GM23338 (cell line): ENCODE data around the gene AKAP13. TPM values are rescaled to one million over a fixed set of nuclear protein-coding genes. Genes with fewer than 3 reads are reported as not detected.

Experiments used
- ATAC-seq: fragments of 200-7000 bp; cut with Tn5 transposase; 3 replicates; pipeline ENCODE4 v1.9.1; 2020
- DNase-seq: peaks from one replicate; pipeline ENCODE4 v3.0.0-alpha.2; 2015; ENCODE audit warnings: low spot score
- H2AFZ ChIP-seq: fragments of 200-600 bp; sonication (generic); 2 replicates; pipeline ENCODE4 v1.8.0; 2016; ENCODE audit warnings: antibody characterized with exemption, mild to moderate bottlenecking, moderate library complexity
- H3F3A ChIP-seq: fragments of 200-600 bp; sonication (generic); replicated peaks from 2 replicates; pipeline ENCODE4 v1.8.0; 2017; ENCODE audit warnings: antibody characterized with exemption, mixed run types, low read depth
- H3K27ac ChIP-seq: fragments of 200-600 bp; sonication (generic); 2 replicates; pipeline ENCODE4 v1.6.1; 2016; ENCODE audit warnings: low read depth
- H3K27me3 ChIP-seq: fragments of 200-600 bp; sonication (generic); 2 replicates; pipeline ENCODE4 v1.8.0; 2016; ENCODE audit warnings: mild to moderate bottlenecking, mixed run types, moderate library complexity; ENCODE audit not compliant: insufficient read depth
- H3K36me3 ChIP-seq: fragments of 200-600 bp; sonication (generic); 2 replicates; pipeline ENCODE4 v1.8.0; 2016; ENCODE audit warnings: mild to moderate bottlenecking; ENCODE audit not compliant: insufficient read depth
- H3K4me1 ChIP-seq: fragments of 200-600 bp; sonication (generic); 2 replicates; pipeline ENCODE4 v1.8.0; 2016; ENCODE audit warnings: mild to moderate bottlenecking, moderate library complexity; ENCODE audit not compliant: insufficient read depth
- H3K4me2 ChIP-seq: fragments of 200-600 bp; sonication (generic); 2 replicates; pipeline ENCODE4 v1.7.1; 2017; ENCODE audit warnings: mixed run types
- H3K4me3 ChIP-seq: fragments of 200-600 bp; sonication (generic); 2 replicates; pipeline ENCODE4 v1.6.1; 2016; ENCODE audit warnings: mixed run types
- H3K79me2 ChIP-seq: fragments of 200-600 bp; sonication (generic); replicated peaks from 2 replicates; pipeline ENCODE4 v1.8.0; 2017; ENCODE audit warnings: mild to moderate bottlenecking; ENCODE audit not compliant: insufficient read depth
- H3K9me2 ChIP-seq: fragments of 200-600 bp; sonication (generic); 2 replicates; pipeline ENCODE4 v1.8.0; 2017; ENCODE audit not compliant: insufficient read depth
- H4K20me1 ChIP-seq: fragments of 200-600 bp; sonication (generic); replicated peaks from 2 replicates; pipeline ENCODE4 v1.8.0; 2017; ENCODE audit warnings: mild to moderate bottlenecking; ENCODE audit not compliant: insufficient read depth
- H3K27ac Mint-ChIP-seq: 2 replicates; pipeline ENCODE4 v1.8.0; 2020; ENCODE audit warnings: inconsistent platforms, mild to moderate bottlenecking, moderate library complexity, mixed read lengths
- H3K27me3 Mint-ChIP-seq: 3 replicates; pipeline ENCODE4 v1.8.0; 2022; ENCODE audit warnings: low read depth, mild to moderate bottlenecking, moderate library complexity, mixed read lengths, inconsistent platforms; ENCODE audit not compliant: insufficient read depth, poor library complexity
- H3K36me3 Mint-ChIP-seq: 3 replicates; pipeline ENCODE4 v1.8.0; 2021; ENCODE audit warnings: low read depth, mild to moderate bottlenecking, inconsistent platforms, moderate library complexity, mixed read lengths
- H3K4me1 Mint-ChIP-seq: 3 replicates; pipeline ENCODE4 v1.8.0; 2020; ENCODE audit warnings: mild to moderate bottlenecking, inconsistent platforms, mixed read lengths
- H3K4me3 Mint-ChIP-seq: 3 replicates; pipeline ENCODE4 v1.8.0; 2021; ENCODE audit warnings: moderate library complexity, mild to moderate bottlenecking, inconsistent platforms, mixed read lengths
- H3K9me3 Mint-ChIP-seq: 3 replicates; pipeline ENCODE4 v1.8.0; 2020; ENCODE audit warnings: moderate library complexity, mild to moderate bottlenecking, inconsistent platforms, mixed read lengths
- CTCF ChIP-seq, 2 experiments: fragments of 200-600 bp in 1 of 2; sonication (generic) in 1 of 2; conservative IDR thresholded peaks; 2 replicates each; pipeline versions ENCODE4 v1.5.1 to v1.6.1; 2016 to 2017; ENCODE audit warnings: antibody characterized with exemption in 2 of 2, low read depth in 2 of 2, mild to moderate bottlenecking in 2 of 2, moderate library complexity in 1 of 2
- EZH2phosphoT487 ChIP-seq: fragments of 200-600 bp; sonication (generic); IDR thresholded peaks from one replicate; pipeline ENCODE4 v1.8.1; 2018; ENCODE audit warnings: antibody characterized with exemption; ENCODE audit not compliant: unreplicated experiment
- JUNB ChIP-seq: IDR thresholded peaks from one replicate; pipeline ENCODE4 v1.6.1; 2016; ENCODE audit warnings: antibody characterized with exemption; ENCODE audit not compliant: unreplicated experiment
- NANOG ChIP-seq: IDR thresholded peaks from 2 replicates; pipeline ENCODE4 v1.6.1; 2016; ENCODE audit warnings: antibody characterized with exemption, borderline replicate concordance
- REST ChIP-seq: IDR thresholded peaks from one replicate; pipeline ENCODE4 v1.6.1; 2018; ENCODE audit warnings: antibody characterized with exemption; ENCODE audit not compliant: unreplicated experiment
- STAT1 ChIP-seq: IDR thresholded peaks from one replicate; pipeline ENCODE4 v1.6.1; 2016; ENCODE audit warnings: antibody characterized with exemption; ENCODE audit not compliant: unreplicated experiment
- ZNF331 ChIP-seq: fragments of 250-450 bp; sonication (Bioruptor Pico); IDR thresholded peaks from 2 replicates; pipeline ENCODE4 v1.5.0; 2020; ENCODE audit warnings: low read depth, mild to moderate bottlenecking, moderate library complexity
- ZNF462 ChIP-seq: fragments of 250-450 bp; sonication (Bioruptor Pico); IDR thresholded peaks from 2 replicates; pipeline ENCODE4 v1.5.0; 2020; ENCODE audit warnings: mild to moderate bottlenecking, moderate library complexity
- polyA plus RNA-seq: library from polyadenylated mRNA; unstranded; fragments of >200 nt; fragmentation: Nextera tagmentation; extraction: Ambion mirVana; gene quantifications from 2 replicates; pipeline ENCODE4 v1.2.1, GENCODE V29; 2016
- total RNA-seq: library from RNA; depleted of rRNA; stranded (reverse); fragments of >200 nt; shearing (Covaris generic); gene quantifications from 2 replicates; pipeline ENCODE4 v1.2.3, GENCODE V29; 2014

The AKAP13 gene
- total and polyA plus RNA-seq, 2 experiments from 2014 or later: 46.2 to 60.7 TPM

GRCh38 chr15:85652457-85652856 is 272.1 kb downstream of the AKAP13 start:
- no peak overlapping the region for H3K4me2 ChIP-seq
- no peaks in the 10 kb centered on the region for H3K36me3 ChIP-seq
- H3K4me1 Mint-ChIP-seq: peaks cover 5% of the 10 kb centered on the region; the same call in 2 of the 3 replicates
- no peak overlapping the region for H3K27ac Mint-ChIP-seq
- H3K27me3 Mint-ChIP-seq: peaks cover 4% of the 10 kb centered on the region
- no peak overlapping the region for H2AFZ ChIP-seq
- ATAC-seq (no peak), DNase-seq (no peak)
- no peaks in the 10 kb centered on the region for H3K4me1 ChIP-seq
- H3F3A ChIP-seq: no peaks in the 10 kb centered on the region
- no peak for TF ChIP-seq ZNF462
- no peak for TF ChIP-seq NANOG
- TF ChIP-seq ZNF331: no peak
- TF ChIP-seq STAT1: no peak
- H3K79me2 ChIP-seq: no peaks in the 10 kb centered on the region; the same call in 1 of the 2 replicates
- no peak overlapping the region for H3K4me3 ChIP-seq
- H3K9me2 ChIP-seq: no peaks in the 10 kb centered on the region
- no peaks in the 10 kb centered on the region for H4K20me1 ChIP-seq
- H3K4me3 Mint-ChIP-seq: no peak overlapping the region
- peaks cover 8% of the 10 kb centered on the region for H3K36me3 Mint-ChIP-seq
- H3K9me3 Mint-ChIP-seq: no peaks in the 10 kb centered on the region
- H3K27ac ChIP-seq: no peak overlapping the region
- no peaks in the 10 kb centered on the region for H3K27me3 ChIP-seq

GRCh38 chr15:85657132-85657531 is 276.7 kb downstream of the AKAP13 start:
- H3K4me3 Mint-ChIP-seq: no peak overlapping the region
- ATAC-seq: no peak
- Histone ChIP-seq H3K4me3 (no peak overlapping the region), H3K27me3 (no peaks in the 10 kb centered on the region), H2AFZ (no peak overlapping the region), H3F3A (no peaks in the 10 kb centered on the region), H3K36me3 (no peaks in the 10 kb centered on the region; the same call in 1 of the 2 replicates), H4K20me1 (no peaks in the 10 kb centered on the region; the same call in 1 of the 2 replicates), H3K27ac (no peak overlapping the region), H3K4me1 (no peaks in the 10 kb centered on the region), H3K9me2 (no peaks in the 10 kb centered on the region), H3K4me2 (no peak overlapping the region), H3K79me2 (no peaks in the 10 kb centered on the region)
- H3K27ac Mint-ChIP-seq: no peak overlapping the region
- H3K36me3 Mint-ChIP-seq: peaks cover 6% of the 10 kb centered on the region; the same call in 2 of the 3 replicates
- no peaks in the 10 kb centered on the region for H3K9me3 Mint-ChIP-seq
- TF ChIP-seq JUNB: no peak
- no peak for TF ChIP-seq CTCF (conservative IDR thresholded peaks at IDR 0.05; ENCODE audit: low read depth in 2 of 2)
- TF ChIP-seq ZNF331: no peak
- TF ChIP-seq EZH2phosphoT487: no peak
- no peak for TF ChIP-seq STAT1
- no peak for TF ChIP-seq REST
- TF ChIP-seq NANOG: no peak
- H3K27me3 Mint-ChIP-seq: peaks cover 4% of the 10 kb centered on the region
- no peak for DNase-seq
- peaks cover 5% of the 10 kb centered on the region; the same call in 2 of the 3 replicates for H3K4me1 Mint-ChIP-seq
